ENCODE measurements around the gene SLAMF7.

Gene SLAMF7

GRCh38 chr1:160744852-160745520 is 5.9 kb downstream of the SLAMF7 start:
- DNase-seq (ENCODE audit: low read depth): no peak
- no peak for TF ChIP-seq CTCF (IDR thresholded peaks at IDR 0.05; ENCODE audit: low read length, missing control alignments)
- no peak overlapping the region for H3K4me3 ChIP-seq (replicated peaks; ENCODE audit: low read depth, low read length)

GRCh38 chr1:160745551-160745950 is 6.5 kb downstream of the SLAMF7 start:
- no peak overlapping the region for H3K4me3 ChIP-seq (replicated peaks; ENCODE audit: low read depth, low read length)
- DNase-seq (ENCODE audit: low read depth): no peak
- TF ChIP-seq CTCF (IDR thresholded peaks at IDR 0.05; ENCODE audit: low read length, missing control alignments): no peak

GRCh38 chr1:160746836-160747500 is 7.9 kb downstream of the SLAMF7 start:
- no peak for TF ChIP-seq CTCF (IDR thresholded peaks at IDR 0.05; ENCODE audit: low read length, missing control alignments)
- no peak for DNase-seq (ENCODE audit: low read depth)

GRCh38 chr1:160747717-160748116 is 8.7 kb downstream of the SLAMF7 start:
- no peak for TF ChIP-seq CTCF (IDR thresholded peaks at IDR 0.05; ENCODE audit: low read length, missing control alignments)
- DNase-seq (ENCODE audit: low read depth): no peak
- H3K4me3 ChIP-seq (replicated peaks; ENCODE audit: low read depth, low read length): no peak overlapping the region

More at GRCh38 chr1:160746836-160747500, 7.9 kb downstream of the SLAMF7 start:
- no peak overlapping the region for H3K4me3 ChIP-seq (replicated peaks; ENCODE audit: low read depth, low read length)

GRCh38 chr1:160748181-160748877 is 9.3 kb downstream of the SLAMF7 start:
- TF ChIP-seq CTCF (IDR thresholded peaks at IDR 0.05; ENCODE audit: low read length, missing control alignments): no peak
- H3K4me3 ChIP-seq (replicated peaks; ENCODE audit: low read depth, low read length): no peak overlapping the region
- peak; percentile 9 for DNase-seq (ENCODE audit: low read depth)

- H3K4me3 ChIP-seq (replicated peaks; ENCODE audit: low read depth, low read length): no peak overlapping the region
- DNase-seq (ENCODE audit: low read depth): peak; percentile 45
- TF ChIP-seq CTCF (IDR thresholded peaks at IDR 0.05; ENCODE audit: low read length, missing control alignments): no peak
These were observed 9.8 kb downstream of the SLAMF7 start for GRCh38 chr1:160748878-160749269.

Measured in fibroblast of pulmonary artery (primary cell).